HG03520 (cell line): ENCODE results near the gene SNRNP27.
"Not testable (repeated sequence)": the region's sequence is repeated elsewhere in the genome, so short reads cannot be mapped to it uniquely, and the experiment has no call there.

ENCODE experiments used
- ATAC-seq: cut with Tn5 transposase; IDR thresholded peaks from one replicate; pipeline ENCODE4 v1.9.1; 2021; ENCODE audit warnings: mild to moderate bottlenecking, moderate library complexity; ENCODE audit not compliant: unreplicated experiment

SNRNP27 gene

GRCh38 chr2:69893684-69894551 lies at the start of gene SNRNP27:
SNRNP27 (plus strand) TSS chr2:69893956; CDS start chr2:69893985, 29 bp downstream.
- no peak for ATAC-seq

DNA sequence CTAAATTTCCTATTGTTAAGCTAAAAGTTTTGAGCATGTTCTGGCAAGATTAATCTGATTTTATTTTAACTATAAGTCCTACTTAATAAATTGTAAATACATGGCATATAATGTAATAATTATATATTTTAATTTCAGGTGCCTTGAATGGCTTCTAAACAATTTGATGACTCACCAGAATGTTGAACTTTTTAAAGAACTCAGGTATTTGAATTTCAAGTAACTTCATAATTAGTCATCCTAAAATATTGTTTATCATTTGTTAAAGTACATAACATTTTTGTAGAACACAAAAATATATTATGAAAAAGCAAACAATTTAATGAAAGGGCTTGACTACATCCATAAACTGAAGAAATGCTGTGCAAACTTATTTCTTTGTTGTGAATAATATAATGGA lies 49.8 kb upstream of the SNRNP27 start:
- no peak for ATAC-seq

DNA sequence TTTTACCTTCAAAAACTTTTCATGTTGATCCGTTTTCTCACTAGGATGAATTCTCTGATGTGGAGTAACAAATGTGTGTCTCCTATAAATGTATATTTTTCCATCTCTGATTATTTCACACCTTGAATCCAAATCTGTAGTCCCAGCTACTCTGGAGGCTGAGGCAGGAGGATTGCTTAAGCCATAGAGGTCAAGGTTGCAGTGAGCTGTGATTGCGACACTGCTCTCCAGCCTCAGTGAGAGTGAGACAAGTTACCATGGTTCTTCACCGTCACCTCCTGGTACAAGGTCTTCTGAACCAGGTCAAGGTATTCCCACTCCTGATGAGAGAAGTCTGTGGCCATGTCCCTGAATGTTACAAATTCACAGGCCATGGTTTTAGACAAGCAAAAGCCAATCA lies 49.2 kb upstream of the SNRNP27 start:
- ATAC-seq: no peak

DNA sequence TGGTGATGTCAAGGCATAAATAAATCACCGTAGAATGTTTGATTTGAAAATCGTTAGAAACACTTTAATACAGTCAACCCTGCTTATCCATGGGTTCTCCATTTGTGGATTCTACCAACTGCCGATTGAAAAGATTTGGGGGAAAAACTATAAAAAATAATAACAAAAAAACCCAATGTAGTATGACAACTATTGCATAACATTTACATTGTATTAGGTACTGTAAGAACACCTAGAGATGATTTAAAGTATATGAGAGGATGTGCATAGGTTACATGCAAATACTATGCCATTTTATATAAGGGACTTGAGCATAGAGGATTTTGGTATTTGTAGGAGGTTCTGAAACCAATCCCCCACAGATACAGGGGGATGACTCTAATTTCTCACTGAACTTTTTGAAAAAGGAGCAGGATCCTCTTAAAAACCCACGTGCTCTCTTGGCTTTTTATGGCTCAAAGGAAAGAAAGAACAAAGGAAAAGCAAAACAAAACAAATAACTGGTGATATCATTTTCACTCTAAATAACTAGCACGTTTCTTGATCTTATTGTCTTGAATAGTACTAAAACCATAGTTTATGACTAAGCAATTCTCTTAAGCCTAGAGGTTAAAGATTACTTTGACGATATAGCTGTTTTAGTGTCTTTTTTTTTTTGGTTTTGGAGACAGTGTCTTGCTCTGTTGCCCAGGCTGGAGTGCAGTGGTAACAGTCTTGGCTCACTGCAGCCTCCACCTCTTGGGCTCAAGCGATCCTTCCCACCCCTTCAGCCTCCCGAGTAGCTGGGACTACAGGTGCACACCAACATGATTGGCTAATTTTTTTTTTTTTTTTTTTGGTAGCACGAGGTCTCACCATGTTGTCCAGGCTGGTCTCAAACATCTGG lies 47.3 kb upstream of the SNRNP27 start:
- ATAC-seq: no peak

GRCh38 chr2:69847068-69847828 lies 46.5 kb upstream of the SNRNP27 start:
- no peak for ATAC-seq

DNA sequence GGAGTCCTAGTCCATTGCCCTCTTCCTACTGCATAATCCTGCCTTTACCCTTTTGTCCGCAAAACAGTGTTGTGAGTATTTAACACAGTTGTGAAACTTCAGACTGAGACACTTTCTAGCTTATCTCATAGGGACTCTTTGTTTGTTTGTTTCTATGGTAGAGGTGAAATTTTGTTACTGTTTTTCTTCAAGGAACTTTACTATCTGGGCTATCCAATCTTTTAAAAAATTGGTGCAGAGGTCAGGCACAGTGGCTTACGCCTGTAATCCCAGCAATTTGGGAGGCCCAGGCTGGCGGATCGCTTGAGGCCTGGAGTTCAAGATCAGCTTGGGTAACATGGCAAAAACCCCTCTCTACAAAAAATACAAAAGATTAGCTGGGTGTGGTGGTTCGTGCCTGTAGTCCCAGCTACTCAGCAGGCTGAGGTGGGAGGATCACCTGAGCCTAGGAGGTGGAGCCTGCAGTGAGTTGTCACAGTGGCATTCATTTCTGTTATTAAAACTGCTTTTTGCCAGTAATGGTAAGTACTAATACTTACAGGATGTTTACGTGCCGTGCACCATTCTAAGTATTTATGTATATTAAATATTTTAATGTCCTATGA lies 45.5 kb upstream of the SNRNP27 start:
- no peak for ATAC-seq

DNA sequence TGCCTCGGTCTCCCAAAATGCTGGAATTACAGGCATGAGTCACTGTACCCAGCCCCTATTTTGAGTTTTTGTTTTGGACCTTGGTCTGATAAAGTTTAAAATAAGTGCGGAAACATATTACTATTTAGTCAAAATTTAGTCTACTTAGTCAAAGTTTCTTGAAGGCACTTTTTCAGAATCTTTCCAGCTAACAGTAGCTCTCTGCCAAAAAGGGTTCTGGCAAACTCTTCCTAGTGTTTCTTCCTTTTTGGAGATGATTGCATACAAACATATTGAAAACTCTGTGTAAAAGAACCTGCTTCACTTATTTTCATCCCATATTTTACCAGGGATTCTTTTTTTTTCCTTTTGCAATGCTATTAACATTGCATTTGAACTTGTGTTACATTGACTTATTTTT lies 35.5 kb upstream of the SNRNP27 start:
- ATAC-seq: no peak

- no peak for ATAC-seq
These were observed 30.5 kb upstream of the SNRNP27 start for GRCh38 chr2:69863298-69863697.

DNA sequence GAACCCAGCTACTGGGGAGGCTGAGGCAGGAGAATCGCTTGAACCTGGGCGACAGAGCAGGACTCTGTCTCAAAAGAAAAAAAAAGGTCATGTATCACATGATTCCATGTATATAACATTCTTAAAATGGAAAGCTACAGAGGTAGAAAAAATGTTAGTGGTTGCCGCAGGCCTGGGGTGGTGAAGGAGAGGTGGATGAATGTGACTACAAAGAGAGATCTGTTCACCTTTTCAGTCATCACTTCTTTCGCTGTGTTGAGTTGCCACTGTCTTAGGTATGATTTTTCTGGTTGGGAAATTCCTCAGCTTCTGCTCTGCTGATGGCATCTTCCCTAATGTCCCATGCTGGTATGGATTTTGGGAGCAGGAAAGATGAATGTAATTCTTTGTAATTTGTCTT lies 5.3 kb upstream of the SNRNP27 start:
- ATAC-seq: no peak

DNA sequence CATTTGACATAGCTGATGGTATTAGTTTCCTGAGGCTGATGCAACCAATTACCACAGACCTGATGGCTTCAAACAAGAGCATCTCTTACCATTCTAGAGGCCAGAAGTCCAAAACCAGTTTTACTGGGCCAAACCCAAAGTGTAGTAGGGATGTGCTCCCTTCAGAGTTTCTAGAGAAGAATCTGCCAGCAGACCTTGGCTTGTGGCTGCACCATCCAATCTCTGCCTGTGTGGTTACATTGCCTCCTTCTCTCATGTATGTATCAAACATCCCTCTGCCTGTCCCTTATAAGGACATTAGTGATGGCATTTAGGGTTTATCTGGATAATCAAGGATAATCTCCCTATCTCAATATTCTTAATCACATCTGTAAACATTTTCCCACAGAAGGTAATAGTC lies 4.5 kb upstream of the SNRNP27 start:
- ATAC-seq: no peak

GRCh38 chr2:69890881-69891280 lies 2.9 kb upstream of the SNRNP27 start:
- no peak for ATAC-seq

DNA sequence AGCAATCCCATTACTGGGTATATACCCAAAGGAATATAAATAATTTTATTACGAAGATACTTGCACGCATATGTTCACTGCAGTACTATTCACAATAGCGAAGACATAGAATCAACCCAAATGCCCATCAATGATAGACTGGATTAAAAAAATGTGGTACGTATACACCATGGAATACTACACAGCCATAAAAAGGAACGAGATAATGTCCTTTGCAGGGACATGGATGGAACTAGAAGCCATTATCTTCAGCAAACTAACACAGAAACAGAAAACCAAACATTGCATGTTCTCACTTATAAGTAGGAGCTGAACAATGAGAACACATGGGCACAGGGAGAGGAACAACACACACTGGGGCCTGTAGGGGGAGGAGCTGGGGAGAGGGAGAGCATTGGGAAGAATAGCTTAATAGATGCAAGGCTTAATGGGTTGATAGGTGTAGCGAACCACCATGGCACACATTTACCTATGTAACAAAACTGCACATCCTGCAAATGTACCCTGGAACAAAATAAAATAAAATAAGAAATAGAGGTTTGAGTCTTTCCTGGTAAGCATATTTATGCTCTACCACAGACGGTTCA lies 825 bp upstream of the SNRNP27 start:
- not testable (repeated sequence) for ATAC-seq

DNA sequence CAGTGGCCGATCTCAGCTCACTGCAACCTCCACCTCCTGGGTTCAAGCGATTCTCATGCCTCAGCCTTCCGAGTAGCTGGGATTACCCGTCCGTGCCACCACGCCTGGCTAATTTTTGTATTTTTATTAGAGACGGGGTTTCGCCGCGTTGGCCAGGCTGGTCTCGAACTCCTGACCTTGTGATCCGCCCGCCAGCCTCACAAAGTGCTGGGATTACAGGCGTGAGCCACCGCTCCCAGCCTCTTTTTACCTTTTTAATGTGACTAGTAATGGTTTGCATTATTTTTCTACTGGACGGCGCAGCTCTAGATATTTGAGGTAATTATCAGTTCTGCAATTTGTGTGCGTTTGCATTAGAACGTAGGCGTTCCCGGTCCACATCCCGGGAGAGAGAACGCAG lies 981 bp downstream of the SNRNP27 start:
- ATAC-seq: not testable (repeated sequence)

DNA sequence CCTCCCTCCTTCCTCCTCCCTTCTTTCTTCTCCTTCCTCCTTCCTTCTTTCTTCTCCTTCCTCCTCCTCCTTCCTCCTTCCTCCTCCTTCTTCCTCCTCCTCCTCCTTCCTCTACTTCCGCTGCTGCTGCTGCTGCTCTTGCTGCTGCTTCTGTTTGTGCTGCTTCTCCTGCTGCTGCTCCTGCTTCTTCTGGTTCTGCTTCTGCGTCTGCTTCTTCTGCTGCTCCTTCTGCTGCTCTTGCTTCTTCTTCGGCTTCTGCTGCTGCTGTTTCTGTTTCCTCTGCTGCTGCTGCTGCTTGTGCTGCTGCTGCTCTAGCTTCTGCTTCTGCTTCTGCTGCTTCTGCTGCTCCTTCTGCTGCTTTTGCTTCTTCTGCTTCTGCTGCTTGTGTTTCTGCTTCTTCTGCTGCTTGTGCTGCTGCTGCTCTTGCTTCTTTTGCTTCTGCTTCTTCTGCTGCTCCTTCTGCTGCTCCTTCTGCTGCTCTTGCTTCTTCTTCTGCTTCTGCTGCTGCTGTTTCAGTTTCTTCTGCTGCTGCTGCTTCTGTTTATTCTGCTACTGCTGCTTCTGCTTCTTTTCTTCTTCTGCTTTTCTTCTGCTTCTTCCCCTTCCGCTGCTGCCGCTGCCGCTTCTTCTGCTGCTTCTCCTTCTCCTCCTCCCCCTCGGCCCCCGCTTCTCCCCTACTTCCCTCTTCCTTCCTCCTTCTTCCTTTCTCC lies 8.6 kb downstream of the SNRNP27 start:
- ATAC-seq: no peak

DNA sequence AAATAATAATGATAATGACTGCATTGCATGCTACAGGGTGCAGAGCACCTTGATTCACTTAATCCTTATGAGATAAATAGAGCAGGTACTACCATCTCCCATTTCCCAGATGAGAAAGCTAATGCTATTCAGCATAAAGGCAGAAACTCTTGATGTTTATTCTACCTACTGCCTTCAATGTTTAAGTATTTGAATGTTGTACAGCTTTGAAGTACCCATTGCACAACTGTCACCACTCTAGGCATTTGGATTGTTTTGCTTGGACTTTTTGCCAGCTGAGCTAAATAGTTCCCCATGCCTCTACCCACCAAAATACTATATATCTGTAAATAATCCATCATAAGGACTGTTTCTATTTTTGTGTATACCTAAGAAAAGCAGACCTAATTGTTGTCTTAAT lies 13.5 kb downstream of the SNRNP27 start:
- no peak for ATAC-seq

DNA sequence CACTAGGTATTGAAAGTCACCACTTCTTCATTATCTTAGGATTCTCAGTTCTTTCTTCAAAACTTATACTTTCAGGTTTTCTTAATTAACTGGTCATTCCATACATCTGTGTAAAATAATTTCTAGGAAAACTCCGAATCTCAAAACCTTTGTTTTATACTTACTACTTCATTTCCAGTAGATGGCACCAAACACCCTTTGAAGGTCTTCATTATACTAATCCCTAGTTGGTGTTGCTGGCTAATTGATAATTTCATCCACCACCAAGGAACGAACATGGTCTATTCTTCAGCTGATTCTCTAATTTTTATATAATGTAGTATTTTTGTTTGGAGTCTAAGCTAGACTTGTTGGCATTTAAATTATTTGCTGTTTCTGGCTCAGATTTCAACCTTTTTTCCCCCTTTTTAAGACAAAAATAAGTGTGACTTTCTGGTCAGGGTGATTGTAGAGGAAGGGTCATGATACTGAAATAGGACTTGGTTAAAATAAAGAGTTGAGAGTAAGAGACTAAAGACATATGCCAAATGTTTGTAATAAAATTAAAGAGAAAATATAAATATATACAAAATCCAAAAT lies 18.3 kb downstream of the SNRNP27 start:
- no peak for ATAC-seq

DNA sequence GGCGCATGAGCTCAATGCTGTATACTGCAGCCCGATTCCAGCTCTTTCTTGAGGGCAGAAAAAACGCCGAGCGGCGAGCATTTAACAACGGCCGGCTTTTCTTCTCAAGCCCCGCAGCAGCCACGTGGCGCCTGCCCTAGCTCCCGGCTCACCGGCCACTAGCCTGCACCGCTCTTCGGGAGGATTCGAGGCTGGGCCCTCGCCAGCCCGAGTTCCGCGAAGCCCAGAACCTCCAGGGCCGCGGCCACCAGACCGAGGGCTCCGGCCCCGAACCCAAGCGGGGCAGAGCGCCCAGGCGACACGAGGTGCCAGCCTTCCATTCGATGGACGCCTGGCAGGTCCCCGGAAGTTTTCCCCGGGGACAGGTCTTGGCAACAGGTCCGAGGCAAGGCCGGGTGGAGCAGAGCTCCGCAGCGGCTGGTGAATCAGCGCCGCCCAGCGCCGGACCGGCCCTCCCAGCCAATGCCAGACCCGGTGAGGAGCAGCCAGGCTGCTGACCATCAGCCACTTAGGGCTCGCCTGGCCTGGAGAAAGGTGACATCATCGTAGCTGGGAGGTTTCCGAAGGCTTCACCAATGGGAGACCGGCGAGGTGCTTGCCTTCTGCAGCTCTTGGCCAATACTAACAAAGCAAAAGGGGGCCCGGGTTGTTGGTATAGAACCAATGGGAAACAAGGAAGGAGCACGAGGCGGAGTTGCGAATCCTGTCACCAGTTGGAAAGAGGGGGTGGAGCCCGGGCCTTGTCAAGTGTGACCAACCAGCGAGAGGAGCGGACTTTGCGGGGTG lies 20.6 kb downstream of the SNRNP27 start:
- peak; percentile 84 for ATAC-seq
